DND-41 (cell line): ENCODE measurements around the gene UHRF1.
"Not testable (repeated sequence)": the region's sequence is repeated elsewhere in the genome, so short reads cannot be mapped to it uniquely, and the experiment has no call there.

Source experiments
- ATAC-seq: fragments of 200-7000 bp; cut with Tn5 transposase; 3 replicates; pipeline ENCODE4 v1.9.1; 2021; ENCODE audit warnings: low read depth; ENCODE audit not compliant: insufficient read depth
- DNase-seq: peaks from one replicate; pipeline ENCODE4 v3.0.0-alpha.2; 2020
- H2AFZ ChIP-seq: 2 replicates; pipeline ENCODE4 v1.6.0; 2012; ENCODE audit warnings: low read depth, low read length
- H3K27ac ChIP-seq: 2 replicates; pipeline ENCODE4 v1.5.1; 2012; ENCODE audit warnings: low read length, inconsistent platforms
- H3K27me3 ChIP-seq: fragments of 200-600 bp; sonication (generic); 2 replicates; pipeline ENCODE4 v1.6.0; 2012; ENCODE audit warnings: low read length, mild to moderate bottlenecking, inconsistent platforms; ENCODE audit not compliant: insufficient read depth, poor library complexity
- H3K36me3 ChIP-seq: 2 replicates; pipeline ENCODE4 v1.5.1; 2012; ENCODE audit warnings: low read length, inconsistent platforms; ENCODE audit not compliant: insufficient read depth
- H3K4me1 ChIP-seq: 2 replicates; pipeline ENCODE4 v1.5.1; 2012; ENCODE audit warnings: mild to moderate bottlenecking, low read length; ENCODE audit not compliant: insufficient read depth
- H3K4me2 ChIP-seq: 2 replicates; pipeline ENCODE4 v1.6.0; 2012; ENCODE audit warnings: mild to moderate bottlenecking, moderate library complexity, low read length, inconsistent platforms; ENCODE audit not compliant: insufficient read depth
- H3K4me3 ChIP-seq, 2 experiments: fragments of 200-600 bp in 1 of 2; shearing (Covaris generic) in 1 of 2; 2 replicates each; pipeline ENCODE4 v1.5.1; 2012 to 2016; ENCODE audit warnings: inconsistent platforms in 2 of 2, low read length in 2 of 2, mild to moderate bottlenecking in 2 of 2, low read depth in 1 of 2, moderate library complexity in 1 of 2
- H3K79me2 ChIP-seq: 2 replicates; pipeline ENCODE4 v1.6.0; 2012; ENCODE audit warnings: low read length, inconsistent platforms; ENCODE audit not compliant: insufficient read depth
- H3K9ac ChIP-seq: 2 replicates; pipeline ENCODE4 v1.6.0; 2012; ENCODE audit warnings: low read depth, mild to moderate bottlenecking, inconsistent platforms, low read length, moderate library complexity
- H3K9me3 ChIP-seq: 2 replicates; pipeline ENCODE4 v1.5.1; 2012; ENCODE audit warnings: low read length, moderate library complexity, mild to moderate bottlenecking, inconsistent platforms; ENCODE audit not compliant: insufficient read depth, severe bottlenecking
- H4K20me1 ChIP-seq: 2 replicates; pipeline ENCODE4 v1.6.0; 2012; ENCODE audit warnings: low read length; ENCODE audit not compliant: insufficient read depth
- CTCF ChIP-seq: IDR thresholded peaks from 2 replicates; pipeline ENCODE4 v1.5.1; 2012; ENCODE audit warnings: borderline replicate concordance, low read length, moderate library complexity, mild to moderate bottlenecking; ENCODE audit not compliant: poor library complexity, severe bottlenecking; ENCODE audit errors: extremely low read depth
- EZH2 ChIP-seq: IDR thresholded peaks from 3 replicates; pipeline ENCODE4 v1.6.1; 2012; ENCODE audit warnings: borderline replicate concordance, low read depth, mild to moderate bottlenecking, moderate library complexity, low read length, inconsistent platforms; ENCODE audit not compliant: severe bottlenecking

Gene UHRF1

GRCh38 chr19:4877753-4878490, 31.4 kb upstream of the UHRF1 start:
- ATAC-seq (peak; percentile 54), DNase-seq (peak; percentile 62)
- no peak for TF ChIP-seq EZH2
- no peak for TF ChIP-seq CTCF
- Histone ChIP-seq H3K4me1 (peaks cover 26% of the 10 kb centered on the region), H3K36me3 (no peaks in the 10 kb centered on the region), H4K20me1 (no peaks in the 10 kb centered on the region; the same call in 1 of the 2 replicates), H3K9me3 (peaks cover 4% of the 10 kb centered on the region), H3K4me3 (no peak overlapping the region), H3K27ac (peak overlapping the region; percentile 85), H2AFZ (no peak overlapping the region), H3K79me2 (no peaks in the 10 kb centered on the region), H3K27me3 (no peaks in the 10 kb centered on the region), H3K4me2 (no peak overlapping the region), H3K9ac (peak overlapping the region; percentile 42)

GRCh38 chr19:4878491-4878968, 30.8 kb upstream of the UHRF1 start:
- peaks cover 22% of the 10 kb centered on the region for H3K4me1 ChIP-seq
- no peaks in the 10 kb centered on the region for H3K79me2 ChIP-seq
- H4K20me1 ChIP-seq: no peaks in the 10 kb centered on the region
- H3K9me3 ChIP-seq: peaks cover 4% of the 10 kb centered on the region
- H3K36me3 ChIP-seq: no peaks in the 10 kb centered on the region
- ATAC-seq (peak; percentile 91), DNase-seq (peak; percentile 93)
- peak overlapping the region; percentile 85 for H3K27ac ChIP-seq
- peak overlapping the region; percentile 42 for H3K9ac ChIP-seq
- TF ChIP-seq EZH2: no peak
- TF ChIP-seq CTCF: no peak
- H3K4me3 ChIP-seq: no peak overlapping the region
- H2AFZ ChIP-seq: peak overlapping the region; percentile 31; the same call in 1 of the 2 replicates
- no peak overlapping the region for H3K4me2 ChIP-seq
- no peaks in the 10 kb centered on the region for H3K27me3 ChIP-seq

- DNase-seq: no peak
- Histone ChIP-seq H3K9ac (peak overlapping the region; percentile 32; the same call in 1 of the 2 replicates), H3K27me3 (no peaks in the 10 kb centered on the region), H3K36me3 (no peaks in the 10 kb centered on the region), H3K4me3 (no peak overlapping the region), H2AFZ (no peak overlapping the region), H4K20me1 (no peaks in the 10 kb centered on the region), H3K27ac (peak overlapping the region; percentile 85), H3K79me2 (no peaks in the 10 kb centered on the region), H3K4me2 (no peak overlapping the region), H3K4me1 (peaks cover 22% of the 10 kb centered on the region), H3K9me3 (peaks cover 4% of the 10 kb centered on the region)
- TF ChIP-seq EZH2 (no peak), CTCF (no peak)
- no peak for ATAC-seq
Measured at GRCh38 chr19:4879041-4879440, 30.3 kb upstream of the UHRF1 start.

- not testable (repeated sequence) for H3K9me3 ChIP-seq, H3K27me3 ChIP-seq, H3K36me3 ChIP-seq, H2AFZ ChIP-seq, H3K79me2 ChIP-seq, H4K20me1 ChIP-seq, H3K9ac ChIP-seq, ATAC-seq, H3K4me3 ChIP-seq, DNase-seq, H3K27ac ChIP-seq, H3K4me2 ChIP-seq
- H3K4me1 ChIP-seq: peaks cover 17% of the 10 kb centered on the region
Measured at GRCh38 chr19:4882874-4883273, 26.4 kb upstream of the UHRF1 start.

- H3K27me3 ChIP-seq, H3K4me2 ChIP-seq, H3K4me3 ChIP-seq, H3K79me2 ChIP-seq, H3K36me3 ChIP-seq, H3K4me1 ChIP-seq, DNase-seq, H3K9ac ChIP-seq, H3K27ac ChIP-seq, H2AFZ ChIP-seq, H3K9me3 ChIP-seq, ATAC-seq, H4K20me1 ChIP-seq: not testable (repeated sequence)
Measured at GRCh38 chr19:4884993-4885392, 24.3 kb upstream of the UHRF1 start.
